Fibroblast of mammary gland (primary cell): Measurements from ENCODE around the gene RALGAPB.

Source experiments
- DNase-seq: peaks from one replicate; pipeline ENCODE4 v3.0.0-alpha.2; 2010; ENCODE audit warnings: low read depth
- H3K4me3 ChIP-seq: 2 replicates; pipeline ENCODE4 v1.5.1; 2011; ENCODE audit warnings: low read depth, mild to moderate bottlenecking, low read length, moderate library complexity; ENCODE audit not compliant: control insufficient read depth
- CTCF ChIP-seq: conservative IDR thresholded peaks from 2 replicates; pipeline ENCODE4 v1.5.1; 2011; ENCODE audit warnings: low read depth, low read length, inconsistent platforms; ENCODE audit not compliant: control insufficient read depth, insufficient read depth

The RALGAPB gene

GRCh38 chr20:38608188-38608587 lies 135.5 kb downstream of the RALGAPB start:
- no peak for DNase-seq
- no peak for TF ChIP-seq CTCF
- no peak overlapping the region for H3K4me3 ChIP-seq

GRCh38 chr20:38609815-38610214 lies 137.2 kb downstream of the RALGAPB start:
- H3K4me3 ChIP-seq, result no peak overlapping the region
- no peak for DNase-seq
- no peak for TF ChIP-seq CTCF

- no peak for TF ChIP-seq CTCF
- no peak for DNase-seq
- H3K4me3 ChIP-seq, result no peak overlapping the region
These were observed 137.9 kb downstream of the RALGAPB start for GRCh38 chr20:38610521-38610920.

GRCh38 chr20:38612751-38613515 lies 140.3 kb downstream of the RALGAPB start:
- no peak for DNase-seq
- TF ChIP-seq CTCF, result no peak
- H3K4me3 ChIP-seq, result no peak overlapping the region

GRCh38 chr20:38615283-38615682 lies 142.6 kb downstream of the RALGAPB start:
- DNase-seq, result no peak
- no peak overlapping the region for H3K4me3 ChIP-seq
- TF ChIP-seq CTCF, result no peak

GRCh38 chr20:38616457-38616856 lies 143.8 kb downstream of the RALGAPB start:
- no peak for TF ChIP-seq CTCF
- H3K4me3 ChIP-seq, result no peak overlapping the region
- DNase-seq, result no peak
